Glomerular endothelial cell (primary cell): ENCODE data around the gene LHCGR. TPM values are rescaled to one million over a fixed set of nuclear protein-coding genes. Genes with fewer than 3 reads are reported as not detected.
"Not testable (repeated sequence)": the region's sequence is repeated elsewhere in the genome, so short reads cannot be mapped to it uniquely, and the experiment has no call there.

ENCODE experiments used
- DNase-seq: peaks from one replicate; pipeline ENCODE4 v3.0.0-alpha.2; 2011; ENCODE audit warnings: low read depth, low spot score; ENCODE audit errors: extremely low read depth
- total RNA-seq: library from RNA; depleted of rRNA; stranded (reverse); fragments of >200 nt; gene quantifications from 2 replicates; pipeline ENCODE4 v1.2.3, GENCODE V29; 2015

LHCGR gene
- total RNA-seq, 1 donor from 2014 or later = 0.70 TPM

DNA sequence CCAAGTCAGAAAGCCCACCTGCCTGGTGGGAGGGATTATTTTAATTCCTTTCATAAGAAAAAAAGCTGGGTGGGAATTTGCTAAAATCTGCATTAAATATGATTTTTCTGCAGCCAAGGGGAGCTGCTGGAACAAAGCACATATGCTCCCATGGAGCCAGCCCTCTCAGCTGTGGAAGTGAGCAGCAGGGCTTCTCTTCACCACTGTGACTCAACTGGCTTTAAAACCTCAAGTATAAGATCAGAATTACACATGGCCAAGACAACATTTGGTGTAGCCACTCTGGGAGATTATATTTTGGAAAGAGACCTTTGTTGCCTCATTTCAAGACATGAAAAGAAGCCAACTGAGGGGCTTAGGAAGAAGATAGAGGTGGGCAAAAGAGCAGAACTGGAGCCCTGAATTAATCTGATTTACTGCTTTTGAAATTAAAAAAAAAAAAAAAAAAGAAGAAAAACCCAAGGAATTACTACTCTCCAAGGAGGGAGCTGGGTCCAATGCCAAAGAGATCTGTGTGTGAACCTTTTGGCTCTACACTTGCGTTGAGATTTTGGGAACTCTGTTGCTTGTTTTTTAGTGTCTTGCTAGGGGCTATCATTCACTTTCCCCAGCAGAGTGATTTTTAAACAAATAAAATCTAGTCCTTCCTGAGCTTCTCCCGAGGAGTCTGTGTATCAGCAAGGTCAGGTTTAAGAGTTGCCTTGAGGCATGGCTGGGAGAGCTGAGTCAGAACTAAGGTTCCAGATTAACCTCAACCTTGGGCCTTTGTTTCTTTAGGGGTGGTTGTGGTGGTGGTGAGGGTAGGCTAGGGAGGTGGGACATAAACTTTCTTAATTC lies 6.0 kb downstream of the LHCGR start:
- DNase-seq = no peak

DNA sequence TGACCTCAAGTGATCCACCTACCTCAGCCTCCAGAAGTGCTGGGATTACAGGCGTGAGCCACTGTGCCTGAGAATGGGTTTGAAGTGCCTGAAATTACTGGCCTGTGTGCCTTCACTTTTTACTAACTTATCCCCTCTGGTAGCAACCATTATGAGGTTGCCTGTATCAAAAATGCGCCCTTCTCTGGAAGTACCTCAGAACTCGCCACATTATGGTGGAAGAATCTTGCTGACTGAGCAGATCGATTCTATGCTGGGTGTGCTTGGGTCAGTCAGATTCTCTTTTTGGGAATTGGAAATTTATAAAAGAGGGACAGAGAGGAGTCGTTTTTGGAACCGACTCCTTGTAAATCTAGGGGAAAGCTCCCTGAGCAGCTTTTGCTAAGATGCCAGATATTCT lies 8.2 kb downstream of the LHCGR start:
- no peak for DNase-seq

DNA sequence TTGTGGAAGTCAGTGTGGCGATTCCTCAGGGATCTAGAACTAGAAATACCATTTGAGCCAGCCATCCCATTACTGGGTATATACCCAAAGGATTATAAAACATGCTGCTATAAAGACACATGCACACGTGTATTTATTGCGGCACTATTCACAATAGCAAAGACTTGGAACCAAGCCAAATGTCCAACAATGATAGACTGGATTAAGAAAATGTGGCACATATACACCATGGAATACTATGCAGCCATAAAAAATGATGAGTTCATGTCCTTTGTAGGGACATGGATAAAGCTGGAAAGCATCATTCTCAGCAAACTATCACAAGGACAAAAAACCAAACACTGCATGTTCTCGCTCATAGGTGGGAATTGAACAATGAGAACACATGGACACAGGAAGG lies 16.3 kb downstream of the LHCGR start:
- DNase-seq = not testable (repeated sequence)

DNA sequence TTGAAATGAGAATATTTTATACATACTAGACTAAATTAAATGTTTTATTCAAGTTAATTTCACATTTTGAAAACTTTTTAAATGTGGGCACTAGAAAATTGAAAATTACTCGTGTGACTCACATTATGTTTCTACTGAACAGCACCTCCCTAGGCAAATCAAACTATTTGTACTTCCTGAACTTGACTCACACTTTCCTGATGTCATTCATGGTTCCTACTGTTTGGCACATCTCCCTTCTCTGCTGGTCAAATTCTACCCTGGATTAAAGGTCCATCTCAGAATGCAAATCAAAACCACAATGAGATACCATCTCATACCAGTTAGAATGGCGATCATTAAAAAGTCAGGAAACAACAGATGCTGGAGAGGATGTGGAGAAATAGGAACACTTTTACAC lies 16.7 kb downstream of the LHCGR start:
- DNase-seq = no peak

DNA sequence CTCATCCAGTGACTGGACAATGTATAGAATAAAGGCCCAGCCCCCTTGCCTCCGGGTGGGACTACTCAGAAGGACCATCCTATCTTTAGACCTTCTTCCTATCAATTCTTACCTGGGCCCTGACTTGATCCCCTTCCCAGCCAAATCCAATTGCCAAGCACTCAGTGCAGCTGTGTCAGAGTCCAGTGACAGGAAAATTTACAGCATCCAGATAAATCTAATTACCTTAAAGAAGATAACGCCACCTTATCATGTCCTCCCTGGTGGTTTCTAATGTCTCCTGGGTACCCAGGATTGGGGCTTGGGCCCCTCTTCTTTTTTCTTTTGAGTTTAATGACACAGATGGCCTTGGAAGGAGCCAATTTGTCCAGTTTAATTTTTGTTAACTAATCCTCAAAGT lies 19.3 kb downstream of the LHCGR start:
- DNase-seq = no peak

DNA sequence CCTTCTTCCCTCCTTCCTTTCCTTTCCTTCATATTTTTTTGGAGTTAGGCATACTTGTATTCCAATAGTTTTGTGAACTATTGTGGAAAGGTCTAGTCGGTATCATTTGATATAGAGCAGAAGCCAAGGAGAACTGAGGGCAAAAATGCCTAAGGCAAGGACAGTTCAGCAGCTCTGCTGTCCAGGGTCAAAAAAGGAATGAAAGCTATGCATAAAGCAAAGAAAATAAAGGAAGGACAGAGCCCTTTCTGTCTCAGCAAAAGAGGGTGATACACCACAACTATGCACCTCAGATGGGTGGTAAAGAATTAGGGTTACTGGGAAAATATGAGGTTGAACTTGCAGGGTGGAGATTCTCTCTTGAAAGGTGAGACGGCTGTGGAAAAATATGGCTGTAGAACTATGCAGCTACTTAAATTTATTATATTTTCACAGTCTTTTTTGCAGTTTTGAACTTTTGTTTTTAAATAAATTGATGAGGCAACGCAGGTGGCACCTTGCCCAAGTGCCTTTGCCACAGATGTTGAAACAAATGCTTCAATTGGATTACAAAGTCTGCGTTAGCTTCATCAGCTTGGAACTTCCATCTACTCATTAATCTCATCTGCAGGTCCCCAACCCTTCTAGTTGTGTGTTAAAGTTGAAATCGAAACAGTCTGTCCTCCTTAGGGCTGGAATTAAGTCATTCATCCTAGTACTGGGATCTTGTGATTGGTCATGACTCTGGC lies 20.8 kb downstream of the LHCGR start:
- DNase-seq = no peak

DNA sequence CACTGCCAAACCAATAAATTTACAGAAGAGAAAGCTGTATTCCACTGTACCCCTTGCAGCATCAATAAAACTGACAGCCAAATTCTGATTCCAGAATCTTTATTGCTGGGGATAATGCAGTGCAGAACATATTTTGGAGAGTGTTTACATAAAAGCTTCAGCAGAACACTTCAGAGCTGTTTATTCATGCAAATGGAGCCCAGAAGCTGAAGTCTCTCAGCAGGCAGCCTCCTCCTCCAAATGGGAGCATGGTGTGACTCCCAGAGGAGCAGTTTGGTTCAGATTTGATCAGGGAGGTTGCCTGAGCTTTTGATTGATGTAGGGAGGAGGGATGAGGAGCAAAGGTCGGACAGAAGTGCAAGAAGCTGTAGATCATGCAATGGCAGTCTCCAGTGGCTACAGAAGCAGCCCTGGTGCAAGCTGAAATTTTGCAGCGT lies 22.4 kb downstream of the LHCGR start:
- DNase-seq = no peak

DNA sequence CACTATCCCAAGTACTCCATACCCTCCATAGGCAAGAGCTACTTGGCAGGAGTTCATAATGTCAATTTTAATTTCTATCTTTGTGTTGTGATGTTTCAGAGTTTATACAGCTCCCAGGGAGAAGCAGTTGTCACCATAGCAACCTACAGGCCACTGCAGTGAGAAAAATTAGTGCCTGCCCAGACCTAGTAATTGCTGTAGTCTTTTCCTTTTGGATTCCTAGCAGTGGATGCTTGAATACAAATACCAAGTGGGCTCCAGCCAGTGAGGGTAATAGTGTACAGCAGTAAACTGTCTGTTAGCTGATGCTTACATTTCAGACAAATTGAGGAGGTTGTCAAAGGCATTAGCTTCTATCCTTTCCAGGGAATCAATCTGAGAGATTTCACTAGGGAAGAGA lies 26.7 kb downstream of the LHCGR start:
- no peak for DNase-seq

DNA sequence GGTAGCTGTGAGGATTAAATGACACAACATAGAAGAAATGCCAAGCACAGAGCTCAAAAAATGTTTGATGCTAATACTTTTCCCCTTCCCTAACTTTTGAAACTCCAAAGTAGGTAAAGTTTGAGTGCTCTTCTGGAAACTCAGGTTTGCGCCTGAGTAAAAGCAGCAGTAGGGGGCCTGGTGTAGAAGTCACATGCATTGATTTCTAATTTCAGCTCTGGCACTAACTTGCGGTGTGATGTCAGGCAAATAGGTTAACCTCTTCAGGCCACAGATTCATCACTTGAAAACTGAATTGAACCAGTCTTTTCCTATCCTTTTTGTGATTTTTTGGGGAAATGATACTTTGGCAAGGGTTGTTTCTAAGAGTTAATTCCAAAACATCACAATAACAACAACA lies 27.2 kb downstream of the LHCGR start:
- no peak for DNase-seq

DNA sequence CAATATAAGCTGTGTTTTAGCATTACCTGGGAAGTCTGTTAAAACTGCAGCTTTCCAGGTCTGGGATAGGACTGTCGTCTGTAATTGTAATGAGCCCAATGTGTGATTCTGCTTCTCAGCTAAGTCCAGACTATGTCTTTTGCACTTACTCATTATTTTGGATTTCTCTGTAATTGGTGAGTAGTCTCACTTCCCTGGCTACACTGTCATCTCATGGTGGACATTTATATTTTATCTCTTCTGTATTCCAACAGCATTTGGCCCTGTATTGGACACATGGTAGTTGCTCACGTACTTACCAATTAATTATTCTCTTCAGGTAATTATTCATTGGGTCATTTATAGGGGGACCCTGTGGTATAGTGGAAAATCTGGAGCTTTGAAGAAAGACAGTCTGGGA lies 28.0 kb downstream of the LHCGR start:
- DNase-seq = no peak

DNA sequence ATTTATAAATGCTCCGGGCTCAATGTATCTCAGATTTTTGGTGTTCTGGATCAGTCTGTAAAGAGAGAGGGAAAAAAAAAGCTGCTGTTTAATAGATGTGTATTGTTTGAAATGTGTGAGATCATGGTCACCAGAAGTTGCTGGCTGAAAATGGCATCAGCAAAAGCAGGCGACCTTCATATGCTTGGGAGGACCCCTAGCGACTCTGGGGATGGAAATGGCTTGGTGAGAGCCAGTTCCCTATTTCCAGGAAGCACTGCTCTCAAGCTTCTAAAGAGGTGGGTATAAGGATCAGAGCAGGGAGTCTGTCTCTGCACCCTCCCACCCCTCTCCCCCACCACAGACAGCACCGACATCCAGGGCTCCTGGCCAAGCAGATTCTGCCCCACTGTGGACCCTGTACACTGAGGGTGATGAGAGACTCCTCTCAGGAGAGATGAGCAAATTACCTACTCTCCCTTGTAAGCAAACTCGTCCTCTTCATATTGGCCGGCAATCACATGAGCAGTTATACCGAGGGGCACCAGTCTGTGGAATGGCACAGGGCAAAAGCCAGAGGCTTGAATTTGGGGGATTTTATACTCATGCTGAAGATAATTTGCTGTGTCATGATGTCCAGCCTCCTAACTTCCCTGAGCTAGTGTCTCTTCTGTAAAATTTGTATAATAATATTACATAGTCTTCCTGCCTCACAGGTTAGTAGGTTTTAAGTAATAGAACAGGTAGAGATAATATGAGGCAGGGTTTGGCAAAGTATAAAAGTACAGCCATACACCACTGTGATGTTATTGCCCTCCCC lies 29.6 kb downstream of the LHCGR start:
- no peak for DNase-seq

DNA sequence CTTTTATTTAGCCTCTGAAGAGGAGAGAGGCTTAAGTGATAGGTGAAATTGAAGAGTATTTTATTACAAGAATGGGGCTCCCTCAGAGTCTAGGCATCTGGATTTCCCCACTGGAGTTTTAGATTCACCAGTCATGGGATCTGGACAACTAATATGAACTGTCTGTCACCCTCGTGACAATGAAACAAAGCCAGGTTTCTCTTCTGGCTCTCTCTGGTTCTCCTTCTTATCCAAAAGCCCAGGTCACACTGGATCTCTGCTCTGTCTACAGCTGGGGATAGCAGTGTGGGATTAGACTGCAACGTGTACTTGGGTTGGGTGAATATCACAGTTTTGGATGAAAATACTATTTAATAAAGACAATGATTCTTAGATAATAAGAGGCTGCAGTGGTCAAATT lies 31.2 kb downstream of the LHCGR start:
- no peak for DNase-seq

DNA sequence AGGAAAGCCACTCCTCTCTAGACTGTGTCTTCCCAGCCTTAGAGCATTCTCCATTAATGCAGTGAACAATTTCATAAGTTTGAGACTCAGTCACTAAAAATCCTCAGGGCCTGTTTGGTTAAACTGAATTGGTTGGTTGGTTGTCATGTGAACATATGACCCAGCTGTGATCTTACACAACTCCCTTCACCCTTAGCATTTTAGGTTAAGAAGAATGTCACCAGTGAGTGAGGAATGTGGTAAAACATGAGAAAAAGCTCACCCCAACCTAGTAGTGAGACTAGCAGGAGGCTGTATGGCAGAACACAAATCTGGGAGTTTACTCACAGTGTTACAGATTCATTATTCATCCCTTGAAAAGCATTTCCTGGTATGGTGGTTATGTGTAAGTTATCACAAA lies 32.4 kb downstream of the LHCGR start:
- no peak for DNase-seq

DNA sequence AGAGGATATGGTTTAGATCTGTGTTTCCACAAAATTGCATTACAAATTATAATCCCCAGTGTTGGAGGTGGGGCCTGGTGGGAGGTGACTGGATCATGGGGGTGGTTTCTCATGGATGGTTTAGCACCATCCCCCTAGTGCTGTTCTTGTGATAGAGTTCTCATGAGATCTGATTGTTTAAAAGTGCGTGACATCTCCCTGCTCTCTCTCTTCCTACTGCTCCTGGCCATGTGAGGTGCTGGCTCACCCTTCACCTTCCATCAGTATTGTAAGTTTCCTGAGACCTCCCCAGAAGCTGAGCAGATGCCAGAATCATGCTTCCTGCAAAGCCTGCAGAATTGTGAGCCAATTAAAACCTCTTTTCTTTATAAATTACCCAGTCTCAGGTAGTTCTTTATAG lies 33.1 kb downstream of the LHCGR start:
- no peak for DNase-seq

DNA sequence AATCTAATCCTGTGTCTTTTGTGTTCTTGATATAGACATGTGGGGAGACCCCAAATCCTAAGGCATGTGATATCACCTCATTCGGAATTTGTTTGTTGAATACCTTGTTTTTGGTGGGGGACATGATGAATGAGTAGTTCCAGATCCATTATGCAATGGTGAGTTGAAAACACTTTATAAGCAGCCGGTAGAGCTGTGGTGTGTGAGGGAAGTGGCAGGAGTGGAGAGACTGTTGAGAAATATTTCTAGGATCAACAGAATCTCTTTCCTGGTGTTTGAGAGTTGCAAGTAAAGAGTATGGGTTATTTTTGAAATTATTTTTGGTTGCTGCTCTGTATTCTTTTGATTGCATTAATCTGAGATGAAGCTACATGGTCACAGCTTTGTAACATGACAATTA lies 34.4 kb downstream of the LHCGR start:
- DNase-seq = no peak

DNA sequence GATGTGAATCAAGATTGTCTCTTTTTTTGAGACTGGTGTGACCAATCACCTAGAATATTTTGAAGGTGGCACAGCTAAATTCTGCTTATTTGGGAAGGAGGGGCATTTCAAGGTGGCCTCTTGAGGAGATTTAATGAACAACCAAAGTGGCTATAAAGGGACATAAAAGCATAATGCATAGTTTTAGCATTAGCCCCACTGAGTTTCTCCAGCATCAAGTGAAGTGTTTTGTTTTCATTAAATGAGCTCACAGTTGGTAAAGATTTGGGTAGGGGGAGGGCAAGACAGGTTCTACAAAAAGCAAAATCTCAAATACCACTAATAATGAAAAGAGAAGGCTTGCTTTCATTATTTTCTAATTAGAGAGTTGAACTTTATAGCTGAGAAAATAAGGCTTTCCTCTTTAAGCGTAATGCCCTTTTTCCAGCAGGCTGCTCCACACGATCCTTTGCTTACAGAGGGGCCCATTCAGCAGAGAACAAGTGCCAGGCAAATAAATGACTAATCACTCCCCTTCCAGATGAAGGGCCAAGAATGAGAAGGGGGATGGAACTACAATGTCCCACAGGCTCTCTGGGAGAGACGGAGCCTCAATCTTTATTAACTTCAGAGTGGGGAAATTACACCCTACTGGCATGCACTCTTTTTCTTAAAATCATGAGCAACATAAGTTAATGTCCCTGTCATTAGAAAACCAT lies 35.9 kb downstream of the LHCGR start:
- no peak for DNase-seq

DNA sequence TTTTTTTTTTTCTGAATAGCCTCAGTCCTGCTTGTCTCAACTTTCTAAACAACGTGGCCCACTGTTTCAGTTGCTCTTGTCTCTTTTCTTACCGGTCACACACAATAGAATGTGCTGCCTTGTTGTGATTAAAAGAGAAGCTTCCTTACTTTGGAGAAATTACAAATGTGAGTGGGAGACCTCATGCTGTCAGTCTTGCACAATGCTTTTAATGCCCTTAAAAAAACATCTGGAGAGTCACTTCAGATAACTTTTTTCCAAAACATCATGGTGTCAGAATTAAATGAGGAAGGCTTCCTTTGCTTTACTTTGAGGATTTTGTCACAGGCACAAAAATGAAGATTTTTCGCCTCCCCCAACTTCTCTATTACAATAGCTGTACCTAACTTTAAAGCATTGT lies 37.7 kb downstream of the LHCGR start:
- DNase-seq = no peak

DNA sequence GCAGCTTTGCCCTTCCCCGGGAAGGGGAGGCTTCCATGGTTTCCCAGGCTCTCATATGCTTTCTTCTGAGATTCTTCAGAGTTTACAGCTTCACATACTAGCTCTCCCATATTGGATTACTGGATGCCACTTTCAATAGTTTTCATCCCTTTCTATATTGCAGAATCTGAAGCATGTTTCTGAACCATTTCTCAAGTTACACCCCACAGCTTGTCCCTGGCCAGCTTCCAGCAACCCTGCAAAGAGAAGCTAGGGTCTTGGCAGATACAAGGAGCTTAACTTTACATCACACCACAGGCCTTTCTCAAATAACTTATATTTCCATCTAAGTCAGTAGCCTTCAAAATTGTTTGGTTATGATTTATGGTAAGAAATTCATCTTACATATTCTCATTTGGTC lies 39.6 kb downstream of the LHCGR start:
- DNase-seq = no peak

DNA sequence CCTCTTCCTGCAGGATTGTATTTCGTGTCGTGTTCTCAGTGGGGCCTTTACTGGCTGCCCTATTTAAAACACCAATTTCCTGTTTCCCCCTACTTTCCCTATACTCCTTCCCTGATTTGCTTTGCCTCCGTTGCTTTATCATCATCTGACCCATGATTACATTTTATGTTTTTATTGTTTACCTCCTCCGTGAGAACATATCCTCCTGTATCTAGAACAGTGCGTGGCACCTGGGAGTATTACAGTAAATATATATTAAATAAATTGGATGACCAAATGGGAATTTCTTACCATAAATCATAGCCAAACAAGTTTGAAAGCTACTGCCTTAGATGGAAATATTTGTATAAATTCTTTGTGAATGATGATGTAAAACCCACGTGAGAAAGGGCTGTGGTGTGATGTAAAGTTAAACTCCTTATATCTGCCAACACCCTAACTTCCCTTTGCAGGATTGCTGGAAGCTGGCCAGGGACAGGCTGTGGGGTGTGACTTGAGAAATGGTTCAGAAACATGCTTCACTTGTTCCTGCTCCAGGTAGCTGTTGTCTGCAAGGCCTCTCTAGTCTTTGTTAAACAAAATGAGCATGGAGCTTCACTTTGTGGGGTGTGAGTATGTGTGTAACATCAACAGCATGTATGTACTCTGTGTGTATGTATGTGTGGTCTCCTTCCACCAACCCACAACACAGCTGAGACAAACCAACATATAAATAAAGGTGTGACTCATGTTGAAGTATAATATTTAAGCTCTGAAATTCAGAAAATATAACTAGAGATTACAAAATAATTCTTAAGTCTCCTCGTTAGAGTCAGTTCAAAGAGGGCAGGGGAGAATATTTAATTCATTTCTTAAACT lies 40.3 kb downstream of the LHCGR start:
- DNase-seq = no peak

DNA sequence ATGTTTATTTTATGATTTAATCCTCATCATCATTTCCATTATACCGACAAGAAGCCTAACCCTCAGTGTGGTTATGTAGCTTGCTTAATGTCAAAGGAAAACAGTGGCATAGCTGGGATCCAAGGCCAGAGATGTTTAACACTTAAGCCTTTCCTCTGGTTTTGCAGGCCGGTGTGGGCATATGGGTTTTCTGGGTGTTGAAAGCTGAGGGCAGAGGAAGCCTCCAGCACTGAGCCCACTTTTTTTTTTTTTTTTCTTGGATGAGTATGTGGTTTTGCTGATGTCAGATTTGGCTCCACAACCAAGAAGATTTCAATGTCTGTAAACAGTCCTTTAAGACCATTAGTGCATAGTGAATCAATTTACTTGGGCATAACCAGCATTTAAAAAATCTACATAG lies 41.3 kb downstream of the LHCGR start:
- DNase-seq = no peak
